Measurements from ENCODE around the gene CNNM1. TPM values are rescaled to one million over a fixed set of nuclear protein-coding genes. Genes with fewer than 3 reads are reported as not detected.

Gene CNNM1
- total RNA-seq = 1 to 10 TPM; 1.0 to 1.2 TPM

GRCh38 chr10:99329304-99329553 lies at the start of gene CNNM1:
Gene CNNM1, plus strand, starts transcription at chr10:99329356. Its CDS starts 32 bp downstream, at chr10:99329388.

GRCh38 chr10:99430451-99431189 lies 101.5 kb downstream of the CNNM1 start, which contains the start of gene GOT1:
Gene GOT1, minus strand, starts transcription at chr10:99430624. Its CDS starts 59 bp downstream, at chr10:99430565.

Other genes with a start within 250 kb of the CNNM1 start
- not detected for gene HPSE2, start 93.5 kb upstream of the CNNM1 start, total RNA-seq
- 10 to 100 TPM; 22.2 to 24.5 TPM for gene GOT1, start 101.3 kb downstream of the CNNM1 start, total RNA-seq
- gene NKX2-3, start 203.6 kb downstream of the CNNM1 start, total RNA-seq = not detected

Measured in activated naive CD4-positive, alpha-beta T cell treated with anti-CD3 and anti-CD28 coated beads, Interleukin-2, amount 10 ng/mL, durations not matched to agents 5 hours and 36 hours (primary cell).